GM12878 (cell line): ENCODE results near the gene PTCD2. TPM values are rescaled to one million over a fixed set of nuclear protein-coding genes. Genes with fewer than 3 reads are reported as not detected.

Experiments used
- ATAC-seq: fragments of 200-7000 bp; cut with Tn5 transposase; 3 replicates; pipeline ENCODE4 v1.9.1; 2020; ENCODE audit warnings: mild to moderate bottlenecking, moderate library complexity
- BruUV-seq: library from RNA; stranded (reverse); fragments of 400-500 nt; replicated peaks from 2 replicates; lab custom pipeline; 2021; lab: Mats Ljungman, UMichigan
- CTCF ChIA-PET: fragments of 300-600 bp; sonication (Branson Sonifier 250); formaldehyde crosslinking; extraction: SDS; loops from one replicate; lab custom pipeline; 2021; ENCODE audit warnings: inconsistent platforms; lab: Yijun Ruan, JAX
- POLR2A ChIA-PET: fragments of 350-600 bp; formaldehyde crosslinking; extraction: SDS; loops from one replicate; lab custom pipeline; 2021; ENCODE audit warnings: inconsistent platforms; lab: Charles Lee
- RAD21 ChIA-PET: fragments of 300-600 bp; sonication (Branson Sonifier 250); formaldehyde crosslinking; loops from one replicate; lab custom pipeline; 2023; ENCODE audit warnings: antibody characterized with exemption; ENCODE audit not compliant: unreplicated experiment; lab: Charles Lee
- SMC1A ChIA-PET: fragments of 300-600 bp; sonication (Branson Sonifier 250); formaldehyde crosslinking; loops from one replicate; lab custom pipeline; 2023; ENCODE audit not compliant: unreplicated experiment, uncharacterized antibody; lab: Charles Lee
- DNase-seq: peaks from one replicate; pipeline ENCODE4 v3.0.0-alpha.2; 2011; ENCODE audit warnings: low read depth, low spot score
- FAIRE-seq: peaks from 3 replicates; lab custom pipeline; 2011; peaks lifted over from hg19 to GRCh38; lab: Jason Lieb, UNC
- H2AFZ ChIP-seq: 2 replicates; pipeline ENCODE4 v1.6.0; 2011; ENCODE audit warnings: low read depth, low read length, control low read depth; ENCODE audit not compliant: control insufficient read depth
- H3K27ac ChIP-seq: 2 replicates; pipeline ENCODE4 v1.5.1; 2011; ENCODE audit warnings: control low read depth; ENCODE audit not compliant: control insufficient read depth, insufficient read depth
- H3K27me3 ChIP-seq, 2 experiments: replicated peaks in 1 of 2; 2 replicates each; pipeline versions ENCODE4 v1.6.0 to v1.6.1; 2011; ENCODE audit warnings: low read length in 1 of 2; ENCODE audit not compliant: control insufficient read depth in 2 of 2, insufficient read depth in 2 of 2
- H3K36me3 ChIP-seq, 2 experiments: 2 replicates each; pipeline ENCODE4 v1.5.1; 2011; ENCODE audit warnings: low read length in 1 of 2; ENCODE audit not compliant: control insufficient read depth in 2 of 2, insufficient read depth in 2 of 2
- H3K4me1 ChIP-seq: 2 replicates; pipeline ENCODE4 v1.6.1; 2011; ENCODE audit warnings: mild to moderate bottlenecking, low read length, moderate library complexity, mixed read lengths; ENCODE audit not compliant: control insufficient read depth, insufficient read depth
- H3K4me2 ChIP-seq: 2 replicates; pipeline ENCODE4 v1.6.0; 2011; ENCODE audit warnings: control low read depth; ENCODE audit not compliant: control insufficient read depth, insufficient read depth
- H3K4me3 ChIP-seq: fragments of 200-600 bp; sonication (generic); 2 replicates; pipeline ENCODE4 v1.5.1; 2016
- H3K79me2 ChIP-seq: 2 replicates; pipeline ENCODE4 v1.6.0; 2011; ENCODE audit warnings: low read length; ENCODE audit not compliant: control insufficient read depth, insufficient read depth
- H3K9ac ChIP-seq: 2 replicates; pipeline ENCODE4 v1.8.0; 2011; ENCODE audit warnings: low read length, control low read depth, mixed read lengths; ENCODE audit not compliant: control insufficient read depth, insufficient read depth
- H3K9me3 ChIP-seq: replicated peaks from 3 replicates; pipeline ENCODE4 v1.5.1; 2011; ENCODE audit warnings: mild to moderate bottlenecking, low read length; ENCODE audit not compliant: control insufficient read depth, insufficient read depth
- H4K20me1 ChIP-seq: 2 replicates; pipeline ENCODE4 v1.6.0; 2011; ENCODE audit not compliant: control insufficient read depth, insufficient read depth
- BACH1 ChIP-seq: fragments of 450-650 bp; IDR thresholded peaks from 2 replicates; pipeline ENCODE4 v1.6.1; 2017; ENCODE audit warnings: mild to moderate bottlenecking, borderline replicate concordance
- FOXK2 ChIP-seq: fragments of 450-650 bp; IDR thresholded peaks from 2 replicates; pipeline ENCODE4 v1.6.1; 2017; ENCODE audit warnings: mild to moderate bottlenecking, moderate library complexity
- IRF4 ChIP-seq: IDR thresholded peaks from 2 replicates; pipeline ENCODE4 v1.6.1; 2011; ENCODE audit warnings: low read depth, low read length
- IRF5 ChIP-seq: fragments of 450-650 bp; IDR thresholded peaks from 2 replicates; pipeline ENCODE4 v1.6.1; 2017; ENCODE audit warnings: borderline replicate concordance
- MEF2A ChIP-seq: IDR thresholded peaks from 2 replicates; pipeline ENCODE4 v1.6.1; 2011; ENCODE audit warnings: low read depth, mild to moderate bottlenecking, low read length, moderate library complexity; ENCODE audit not compliant: insufficient read depth
- NFXL1 ChIP-seq: fragments of 450-650 bp; IDR thresholded peaks from 2 replicates; pipeline ENCODE4 v1.6.1; 2017; ENCODE audit warnings: antibody characterized with exemption, mild to moderate bottlenecking, borderline replicate concordance
- PAX8 ChIP-seq: fragments of 450-650 bp; IDR thresholded peaks from 2 replicates; pipeline ENCODE4 v1.6.1; 2017; ENCODE audit warnings: mild to moderate bottlenecking, moderate library complexity
- POU2F2 ChIP-seq: IDR thresholded peaks from 3 replicates; pipeline ENCODE4 v1.6.1; 2011; ENCODE audit warnings: low read depth, mild to moderate bottlenecking, low read length, borderline replicate concordance
- SMAD5 ChIP-seq: IDR thresholded peaks from 2 replicates; pipeline ENCODE4 v1.6.1; 2016; ENCODE audit warnings: antibody characterized with exemption, low read depth
- SPI1 ChIP-seq: IDR thresholded peaks from 2 replicates; pipeline ENCODE4 v1.6.1; 2011; ENCODE audit warnings: low read depth, mild to moderate bottlenecking, low read length, moderate library complexity, borderline replicate concordance; ENCODE audit not compliant: insufficient read depth
- SRF ChIP-seq, 2 experiments: IDR thresholded peaks; 2 replicates each; pipeline ENCODE4 v1.6.1; 2011; ENCODE audit warnings: low read depth in 2 of 2, low read length in 2 of 2, mild to moderate bottlenecking in 1 of 2, moderate library complexity in 1 of 2
- SUZ12 ChIP-seq: fragments of 200-600 bp; sonication (generic); IDR thresholded peaks from one replicate; pipeline ENCODE4 v1.6.1; 2018; ENCODE audit warnings: antibody characterized with exemption, mild to moderate bottlenecking; ENCODE audit not compliant: unreplicated experiment
- USF2 ChIP-seq: IDR thresholded peaks from 2 replicates; pipeline ENCODE4 v1.6.1; 2011; ENCODE audit warnings: low read depth, low read length, improper control_type of control experiment, borderline replicate concordance
- ZNF384 ChIP-seq: IDR thresholded peaks from 2 replicates; pipeline ENCODE4 v1.6.1; 2012; ENCODE audit warnings: low read depth, mild to moderate bottlenecking, low read length, improper control_type of control experiment, borderline replicate concordance
- ZNF592 ChIP-seq: fragments of 450-650 bp; IDR thresholded peaks from 2 replicates; pipeline ENCODE4 v1.6.1; 2017; ENCODE audit warnings: mild to moderate bottlenecking, moderate library complexity
- WGBS: methylation state at CpG from one replicate; pipeline ENCODE4 v1.1.6; 2016; ENCODE audit warnings: low lambda C conversion rate; ENCODE audit not compliant: insufficient replicate concordance, insufficient coverage; ENCODE audit errors: missing lambda C conversion rate; 5-methylcytosine and 5-hydroxymethylcytosine counted together
- in situ Hi-C: fragments of 300-500 bp; cut with MboI; formaldehyde crosslinking; loops from 9 replicates; pipeline ENCODE4 v1.14.3; 2018; ENCODE audit warnings: mixed read lengths
- intact Hi-C: fragments of 100-400 bp; cut with micrococcal nuclease; formaldehyde crosslinking; loops from one replicate; pipeline ENCODE4 v1.14.2; 2022; ENCODE audit not compliant: unreplicated experiment
- polyA plus RNA-seq, 11 experiments: library from polyadenylated mRNA; depleted of rRNA in 4 of 11; unstranded in 6 of 11; stranded (reverse) in 5 of 11; fragments of >200 nt; fragmentation: Nextera tagmentation in 4 of 11; fragmentation: Illumina TruSeq in 1 of 11; extraction: Ambion mirVana in 4 of 11; extraction: Trizol in 1 of 11; gene quantifications; 1 replicate in 1 of 11; 2 replicates in 10 of 11; pipeline versions ENCODE4 v1.2.1 to v1.2.3, GENCODE V29; 2011 to 2016; ENCODE audit warnings: inconsistent platforms in 2 of 11, missing spikeins in 2 of 11, low read depth in 1 of 11
- total RNA-seq, 4 experiments: library from RNA; depleted of rRNA in 3 of 4; stranded (reverse); fragments of >200 nt in 3 of 4; fragmentation: Illumina TruSeq in 1 of 4; extraction: Trizol in 1 of 4; gene quantifications; 2 replicates each; pipeline versions ENCODE4 v1.2.1 to v1.2.3, GENCODE V29; 2013 to 2021

The PTCD2 gene
- total and polyA plus RNA-seq, 10 of the 15 experiments (the other 5 are each of a cell fraction or from before 2014, with no cell fraction given): 8.7 to 15.0 (median 11.9) TPM

- ChIA-PET RAD21 (interaction anchor here (1.1 to 3.4 kb wide), 3 partner anchors 11 to 21 kb away, joined by 3 to 29 read pairs (median 6); no protein-coding TSS in a partner anchor), SMC1A (interaction anchor here (1.2 to 3.0 kb wide), 6 partner anchors 9 to 511 kb away, joined by 4 to 19 read pairs (median 7); no protein-coding TSS in a partner anchor), CTCF (interaction anchor here (0.6 to 5.9 kb wide), 6 partner anchors 9 to 168 kb away, joined by 3 to 20 read pairs (median 8); partner anchors contain the start of genes MRPS27 and PTCD2), POLR2A (interaction anchor here (0.6 to 2.0 kb wide), 8 partner anchors 9 to 806 kb away, joined by 3 to 6 read pairs (median 4); no protein-coding TSS in a partner anchor)
- Histone ChIP-seq H3K4me1 (peaks cover 26% of the 10 kb centered on the region), H3K27ac (peak overlapping the region; percentile 67), H4K20me1 (no peaks in the 10 kb centered on the region), H3K9me3 (no peaks in the 10 kb centered on the region; the same call in 2 of the 3 replicates), H3K79me2 (peaks cover 23% of the 10 kb centered on the region), H3K4me3 (peak overlapping the region; percentile 54), H3K4me2 (peak overlapping the region; percentile 68), H3K9ac (peak overlapping the region; percentile 7; the same call in 1 of the 2 replicates), H3K36me3 (no peaks in the 10 kb centered on the region; a peak in 3 of 4 replicates), H3K27me3 (no peaks in the 10 kb centered on the region), H2AFZ (no peak overlapping the region)
- BruUV-seq: no TSS peak
- in situ Hi-C loops: no loop called here
- WGBS: 56% methylated on average over 3 of the region's 3 CpGs
- intact Hi-C loops: no loop called here
- FAIRE-seq: no peak
- no peak for DNase-seq
- ATAC-seq: peak; percentile 23
- no peak for TF ChIP-seq SMAD5
- TF ChIP-seq SUZ12: no peak
- peak; percentile 83 for TF ChIP-seq MEF2A
- TF ChIP-seq POU2F2: no peak
- TF ChIP-seq NFXL1: no peak
- TF ChIP-seq SRF (IDR thresholded peaks at IDR 0.05; ENCODE audit: low read depth in 2 of 2, low read length in 2 of 2): no peak
- TF ChIP-seq IRF4: no peak
- TF ChIP-seq ZNF592: no peak
- no peak for TF ChIP-seq FOXK2
- TF ChIP-seq ZNF384: no peak
- no peak for TF ChIP-seq PAX8
- no peak for TF ChIP-seq USF2
- no peak for TF ChIP-seq IRF5
- peak; percentile 25; the same call in 1 of the 2 replicates for TF ChIP-seq BACH1
- no peak for TF ChIP-seq SPI1
Measured at GRCh38 chr5:72293495-72294055, 26.6 kb upstream of the PTCD2 start.
